GM19455 (cell line): ENCODE data around the gene PP2D1.
A peak's percentile ranks its signal among the peaks of the same experiment; 100 is the strongest.
"Not testable (repeated sequence)": the region's sequence is repeated elsewhere in the genome, so short reads cannot be mapped to it uniquely, and the experiment has no call there.

ENCODE experiments used
- ATAC-seq: cut with Tn5 transposase; IDR thresholded peaks from one replicate; pipeline ENCODE4 v1.9.1; 2021; ENCODE audit not compliant: unreplicated experiment

The PP2D1 gene

DNA sequence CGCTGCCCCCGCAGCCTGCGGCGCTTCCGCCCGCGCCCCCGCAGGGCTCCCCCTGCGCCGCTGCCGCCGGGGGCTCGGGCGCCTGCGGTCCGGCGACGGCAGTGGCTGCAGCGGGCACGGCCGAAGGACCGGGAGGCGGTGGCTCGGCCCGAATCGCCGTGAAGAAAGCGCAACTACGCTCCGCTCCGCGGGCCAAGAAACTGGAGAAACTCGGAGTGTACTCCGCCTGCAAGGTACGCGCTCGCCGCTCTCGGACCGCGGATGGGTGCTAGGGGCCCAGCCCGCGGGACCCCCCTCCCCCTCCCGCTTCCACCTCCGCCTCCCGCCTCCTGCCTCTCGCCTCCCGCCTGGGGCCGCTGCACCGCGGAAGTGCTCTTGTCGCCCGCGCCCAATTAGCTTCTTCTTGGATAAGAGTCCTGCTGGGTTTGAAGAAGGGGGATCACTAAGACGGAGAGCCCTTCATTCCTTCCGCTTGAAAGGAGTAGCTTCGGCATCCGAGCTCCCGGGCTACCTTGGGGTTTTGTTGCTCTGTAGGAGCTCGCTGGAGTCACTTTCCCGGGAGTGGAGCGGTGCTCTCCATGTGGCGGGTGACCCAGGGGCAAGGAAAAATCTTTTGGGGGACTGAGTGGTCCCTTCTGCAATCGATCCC lies 28.6 kb upstream of the PP2D1 start:
- ATAC-seq: peak; percentile 46

DNA sequence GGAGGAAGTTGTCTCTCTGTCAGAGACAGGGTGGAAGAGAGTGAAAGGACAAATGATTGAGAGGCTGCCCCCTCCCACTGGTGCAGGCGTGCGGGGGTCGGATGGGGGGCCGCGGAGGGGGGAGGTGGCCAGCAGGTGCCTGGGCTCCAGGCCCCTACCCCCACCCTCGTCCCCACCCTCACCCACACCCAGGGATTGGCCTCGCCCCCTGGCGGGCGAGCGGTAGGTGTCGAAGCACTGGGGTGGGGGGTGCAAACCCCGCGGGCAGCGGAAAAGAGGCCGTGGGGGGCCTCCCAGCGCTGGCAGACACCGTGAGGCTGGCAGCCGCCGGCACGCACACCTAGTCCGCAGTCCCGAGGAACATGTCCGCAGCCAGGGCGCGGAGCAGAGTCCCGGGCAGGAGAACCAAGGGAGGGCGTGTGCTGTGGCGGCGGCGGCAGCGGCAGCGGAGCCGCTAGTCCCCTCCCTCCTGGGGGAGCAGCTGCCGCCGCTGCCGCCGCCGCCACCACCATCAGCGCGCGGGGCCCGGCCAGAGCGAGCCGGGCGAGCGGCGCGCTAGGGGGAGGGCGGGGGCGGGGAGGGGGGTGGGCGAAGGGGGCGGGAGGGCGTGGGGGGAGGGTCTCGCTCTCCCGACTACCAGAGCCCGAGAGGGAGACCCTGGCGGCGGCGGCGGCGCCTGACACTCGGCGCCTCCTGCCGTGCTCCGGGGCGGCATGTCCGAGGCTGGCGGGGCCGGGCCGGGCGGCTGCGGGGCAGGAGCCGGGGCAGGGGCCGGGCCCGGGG lies 27.9 kb upstream of the PP2D1 start, which contains the start of gene KAT2B:
Gene KAT2B (plus strand): TSS at position 682 of the 783 bp plus-strand sequence. CDS start 32 bp downstream, at position 714.
- peak; percentile 56 for ATAC-seq

DNA sequence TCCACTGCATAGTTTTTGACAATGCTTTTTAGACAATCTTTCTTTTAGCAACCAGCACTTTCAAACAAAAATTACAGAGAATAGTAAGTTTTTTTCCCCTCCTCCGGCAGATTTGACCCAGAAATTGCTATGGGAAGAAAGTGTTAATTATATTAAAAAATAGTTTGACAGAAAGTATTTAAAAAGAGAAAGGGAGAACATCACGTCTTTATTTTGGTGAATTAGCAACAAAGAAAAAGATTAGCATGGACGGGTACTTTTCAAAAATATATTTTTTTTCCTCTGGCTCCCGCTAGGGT lies 27.4 kb upstream of the PP2D1 start:
- no peak for ATAC-seq

DNA sequence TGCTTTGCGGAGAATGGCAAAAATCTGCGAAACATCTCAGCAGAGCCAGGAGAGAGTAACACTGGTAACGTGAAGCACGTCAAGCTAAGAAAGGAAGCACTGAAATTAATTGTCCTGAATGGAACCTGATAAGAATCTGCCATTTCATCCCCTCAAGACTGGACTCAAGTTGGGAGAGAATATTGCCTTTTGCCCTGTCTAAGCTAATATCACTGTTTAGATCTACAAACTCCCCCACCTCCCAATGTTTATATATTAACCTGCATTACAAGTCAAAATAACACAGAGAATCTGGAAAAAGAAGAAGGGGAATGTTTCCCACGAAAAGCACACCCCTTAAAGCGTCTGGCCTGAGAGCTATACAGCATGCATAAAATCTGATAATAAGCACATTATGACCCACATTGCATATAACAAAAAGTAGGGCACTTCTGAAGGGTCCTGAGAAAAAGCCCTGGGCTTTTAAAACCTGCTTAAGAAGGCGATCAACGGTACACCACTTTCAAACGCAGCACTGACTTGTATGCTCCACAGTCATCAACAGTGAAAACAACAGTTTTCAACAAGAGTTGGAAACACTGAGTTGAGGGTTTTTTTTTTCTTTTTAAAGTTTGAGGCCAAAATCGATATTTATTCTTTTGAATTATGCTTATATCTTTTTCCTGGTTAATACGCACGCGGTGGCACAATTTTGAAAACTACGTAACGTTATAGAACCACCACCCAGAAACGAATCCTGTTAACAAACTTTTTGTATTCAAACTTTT lies 26.8 kb upstream of the PP2D1 start:
- no peak for ATAC-seq

DNA sequence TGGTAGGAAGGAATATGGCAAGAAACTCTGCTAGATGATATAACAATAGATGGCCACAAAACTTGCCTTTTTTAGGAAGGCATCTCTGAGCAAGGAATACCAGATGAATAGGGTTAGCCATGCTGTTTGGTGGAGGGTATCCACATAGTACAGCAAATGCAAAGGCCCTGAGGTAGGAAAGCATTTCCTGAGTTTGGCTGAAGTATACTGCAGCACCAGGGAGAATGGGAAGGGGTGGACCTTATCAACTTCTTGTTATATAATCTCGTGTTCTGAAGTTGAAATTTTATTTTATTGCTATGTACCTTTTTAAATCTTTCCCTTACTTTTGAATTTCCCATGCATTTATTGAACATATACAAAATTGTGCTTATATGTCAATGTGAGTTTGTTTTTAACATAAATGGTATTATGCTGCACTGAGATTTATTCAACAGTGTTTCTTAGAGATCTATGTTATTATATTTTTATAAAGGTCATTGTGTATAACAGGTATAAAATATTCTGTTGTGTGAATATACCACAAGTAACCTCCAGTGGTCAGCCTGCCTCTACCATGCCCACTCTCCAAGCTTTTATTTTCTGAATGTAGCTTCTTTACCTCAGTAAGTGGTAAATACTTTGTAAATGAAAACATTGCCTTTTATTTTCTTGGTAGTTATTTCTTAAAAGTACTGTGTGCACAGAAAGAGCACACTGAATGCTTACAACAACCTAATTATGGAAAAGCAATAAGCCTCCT lies 25.4 kb upstream of the PP2D1 start:
- ATAC-seq: no peak

DNA sequence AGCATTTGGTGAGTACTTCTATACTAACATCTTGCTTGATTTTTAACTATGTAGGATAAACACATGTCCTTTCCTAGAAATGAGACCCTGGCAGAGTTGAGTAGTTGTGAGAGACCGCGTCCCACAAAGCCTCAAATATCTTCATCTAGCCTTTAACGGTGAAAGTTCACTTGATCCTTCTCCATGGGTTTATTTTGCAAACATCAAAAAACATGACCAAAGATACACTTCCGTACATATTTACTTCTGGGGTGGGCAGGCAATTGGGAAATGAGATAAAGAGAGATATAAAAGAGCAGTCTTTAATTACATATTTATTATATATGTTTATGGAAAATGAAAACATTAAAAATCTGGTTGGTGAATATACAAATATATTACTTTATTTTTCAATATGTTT lies 23.0 kb upstream of the PP2D1 start:
- ATAC-seq: no peak

DNA sequence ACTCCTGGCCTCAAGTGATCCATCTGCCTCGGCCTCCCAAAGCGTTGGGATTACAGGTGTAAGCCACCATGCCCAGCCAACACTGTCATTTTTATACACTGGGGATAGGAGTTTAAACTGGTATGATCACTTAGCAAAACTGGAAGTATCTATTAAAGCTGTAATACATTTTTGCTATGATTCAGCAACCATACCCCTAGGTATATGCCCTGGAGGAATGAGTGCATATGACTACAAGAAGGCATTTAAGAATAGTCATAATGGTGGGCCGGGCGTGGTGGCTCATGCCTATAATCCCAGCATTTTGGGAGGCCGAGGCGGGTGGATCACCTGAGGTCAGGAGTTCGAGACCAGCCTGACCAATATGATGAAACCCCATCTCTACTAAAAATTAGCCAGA lies 19.9 kb upstream of the PP2D1 start:
- not testable (repeated sequence) for ATAC-seq

- ATAC-seq: no peak
Observed at GRCh38 chr3:20028905-20029331, 16.9 kb upstream of the PP2D1 start.

GRCh38 chr3:20027136-20027535 lies 15.1 kb upstream of the PP2D1 start:
- no peak for ATAC-seq

DNA sequence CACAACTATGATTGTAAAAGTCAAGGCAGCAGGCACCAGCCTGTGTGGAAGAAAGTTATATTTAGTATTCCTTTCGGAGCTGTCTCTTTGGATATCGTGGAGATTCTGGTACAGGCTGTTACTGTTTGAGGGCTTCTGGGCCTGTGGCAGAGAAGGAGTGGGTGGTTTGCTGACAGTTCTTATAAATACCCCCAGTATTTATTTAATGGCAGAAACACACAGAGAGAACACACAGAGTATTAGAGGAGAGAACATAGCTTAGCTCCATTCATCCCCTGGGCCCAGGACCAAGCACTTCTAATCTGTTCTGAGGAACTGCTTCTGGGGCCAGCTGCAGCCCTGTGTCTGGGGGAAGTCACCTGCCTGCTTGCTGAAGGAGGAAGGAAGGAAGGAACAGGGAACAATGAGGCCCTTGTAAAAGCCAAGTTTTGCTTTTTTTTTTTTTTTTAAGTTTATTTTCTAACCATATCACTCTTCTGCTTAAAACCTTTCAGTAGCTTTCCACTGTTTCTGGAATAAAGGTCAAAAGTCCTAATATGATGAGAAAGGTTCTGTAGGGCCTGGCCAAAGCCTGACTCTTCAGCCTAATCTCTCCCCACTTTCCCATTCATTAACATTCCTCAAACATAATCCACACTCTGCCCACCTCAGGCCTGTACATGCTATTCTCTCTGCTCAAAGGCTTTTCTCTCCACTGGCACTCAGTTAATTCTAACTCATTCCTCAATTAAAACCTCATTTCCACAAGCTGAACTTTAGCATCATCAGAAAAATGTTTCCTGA lies 11.8 kb upstream of the PP2D1 start:
- ATAC-seq: no peak

- no peak for ATAC-seq
Observed at GRCh38 chr3:20022954-20023622, 11.0 kb upstream of the PP2D1 start.

GRCh38 chr3:20016076-20016475 lies 4.0 kb upstream of the PP2D1 start:
- not testable (repeated sequence) for ATAC-seq

DNA sequence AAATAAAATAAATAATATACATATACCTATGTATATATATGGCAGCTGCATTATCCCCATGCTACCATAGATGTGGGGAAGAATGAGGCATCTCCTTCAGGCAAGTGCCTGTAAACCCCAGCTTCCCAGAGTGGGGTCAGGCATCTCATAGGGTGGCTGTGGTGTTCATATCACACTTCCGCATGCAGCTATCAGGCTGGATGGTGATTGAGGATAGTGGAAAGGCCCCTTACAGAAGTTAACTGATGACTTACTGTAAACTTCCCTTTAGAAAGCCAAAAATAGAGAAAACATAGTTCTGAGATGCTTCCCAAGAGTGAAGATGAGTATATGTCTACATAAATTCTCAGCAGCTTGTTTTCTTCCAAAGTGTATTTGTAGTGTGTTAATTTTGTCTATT lies 3.5 kb upstream of the PP2D1 start:
- ATAC-seq: no peak

DNA sequence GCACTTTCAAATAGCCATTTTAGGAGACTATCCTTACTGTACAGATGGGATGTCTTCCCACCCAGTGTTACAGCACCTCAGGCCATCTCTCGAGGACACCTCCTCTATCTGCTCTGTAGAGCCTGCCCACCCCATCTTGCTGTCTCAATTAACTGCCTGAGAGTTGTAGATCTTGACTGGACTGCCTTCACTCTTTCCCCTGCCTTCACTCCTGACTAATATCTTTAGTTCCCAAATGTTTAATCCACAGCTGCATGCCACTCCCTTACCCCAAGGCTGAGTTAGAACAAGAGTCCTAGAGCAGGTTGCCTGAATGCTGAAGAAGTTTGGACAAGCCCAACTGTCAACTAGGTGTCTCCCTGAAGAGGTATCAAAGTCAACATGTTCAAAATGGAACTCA lies 1.3 kb upstream of the PP2D1 start:
- no peak for ATAC-seq

GRCh38 chr3:20008646-20009045 lies 3.4 kb downstream of the PP2D1 start:
- ATAC-seq: no peak

DNA sequence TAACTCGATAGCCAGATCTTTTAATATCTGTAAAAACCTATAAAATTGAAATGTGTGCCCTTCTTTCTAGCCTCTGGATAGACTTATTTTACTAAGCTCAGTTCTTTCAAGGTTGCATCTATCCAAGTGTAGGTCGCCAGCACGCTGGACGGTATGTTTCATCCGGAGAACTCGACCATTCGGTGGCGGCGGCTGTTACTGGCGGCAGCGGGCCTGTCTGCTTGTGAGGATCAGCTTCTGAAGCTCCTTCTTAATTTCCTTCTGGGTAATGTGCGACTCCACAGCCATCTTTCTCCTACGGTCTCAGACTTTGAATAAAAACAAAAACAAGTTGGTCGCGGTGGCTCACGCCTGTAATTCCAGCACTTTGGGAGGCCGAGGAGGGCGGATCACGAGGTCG lies 4.1 kb downstream of the PP2D1 start:
- no peak for ATAC-seq

GRCh38 chr3:20001932-20002331 lies 10.1 kb downstream of the PP2D1 start:
- no peak for ATAC-seq

DNA sequence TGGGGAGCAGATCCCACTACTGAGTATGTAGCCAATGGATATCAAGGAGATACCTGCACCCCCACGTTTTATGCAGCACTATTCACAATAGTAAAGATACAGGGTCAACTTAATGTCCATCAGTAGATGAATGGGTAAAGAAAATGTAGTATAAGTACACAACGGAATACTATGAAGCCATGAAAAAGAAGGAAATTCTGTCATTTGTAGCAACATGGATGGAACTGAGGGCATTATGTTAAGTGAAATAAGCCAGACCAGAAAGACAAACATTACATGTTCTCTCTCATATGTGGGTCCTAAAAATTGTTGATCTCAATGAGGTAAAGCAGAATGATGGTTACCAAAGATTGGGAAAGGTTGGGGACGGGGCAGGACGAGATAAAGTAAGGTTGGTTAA lies 14.6 kb downstream of the PP2D1 start:
- no peak for ATAC-seq

DNA sequence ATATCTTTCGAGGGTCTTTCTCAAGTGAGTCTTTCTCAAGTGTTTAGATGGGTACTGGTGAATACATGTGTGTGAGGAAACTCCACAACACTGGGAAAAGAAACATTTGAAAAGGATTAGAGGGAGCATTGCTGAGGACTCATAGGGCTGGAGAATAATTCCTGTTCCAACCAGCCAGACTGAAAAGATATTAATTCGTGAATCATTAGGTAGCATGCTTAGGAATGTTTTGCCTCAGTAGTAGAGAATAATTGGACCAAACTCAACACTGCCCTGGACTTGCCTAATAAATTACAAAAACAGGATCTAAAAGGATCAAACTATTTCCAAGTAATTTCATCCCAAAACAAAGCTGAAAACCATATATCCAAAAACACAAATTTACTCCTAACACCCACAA lies 17.3 kb downstream of the PP2D1 start:
- ATAC-seq: no peak

GRCh38 chr3:19988904-19989303 lies 23.2 kb downstream of the PP2D1 start:
- ATAC-seq: not testable (repeated sequence)
